GM21423 (cell line): Measurements from ENCODE around the gene NDUFA6.
A peak's percentile ranks its signal among the peaks of the same experiment; 100 is the strongest.
"Not testable (repeated sequence)": the region's sequence is repeated elsewhere in the genome, so short reads cannot be mapped to it uniquely, and the experiment has no call there.

Experiments
- ATAC-seq: cut with Tn5 transposase; IDR thresholded peaks from one replicate; pipeline ENCODE4 v1.9.1; 2021; ENCODE audit warnings: mild to moderate bottlenecking, moderate library complexity; ENCODE audit not compliant: unreplicated experiment

NDUFA6 gene

DNA sequence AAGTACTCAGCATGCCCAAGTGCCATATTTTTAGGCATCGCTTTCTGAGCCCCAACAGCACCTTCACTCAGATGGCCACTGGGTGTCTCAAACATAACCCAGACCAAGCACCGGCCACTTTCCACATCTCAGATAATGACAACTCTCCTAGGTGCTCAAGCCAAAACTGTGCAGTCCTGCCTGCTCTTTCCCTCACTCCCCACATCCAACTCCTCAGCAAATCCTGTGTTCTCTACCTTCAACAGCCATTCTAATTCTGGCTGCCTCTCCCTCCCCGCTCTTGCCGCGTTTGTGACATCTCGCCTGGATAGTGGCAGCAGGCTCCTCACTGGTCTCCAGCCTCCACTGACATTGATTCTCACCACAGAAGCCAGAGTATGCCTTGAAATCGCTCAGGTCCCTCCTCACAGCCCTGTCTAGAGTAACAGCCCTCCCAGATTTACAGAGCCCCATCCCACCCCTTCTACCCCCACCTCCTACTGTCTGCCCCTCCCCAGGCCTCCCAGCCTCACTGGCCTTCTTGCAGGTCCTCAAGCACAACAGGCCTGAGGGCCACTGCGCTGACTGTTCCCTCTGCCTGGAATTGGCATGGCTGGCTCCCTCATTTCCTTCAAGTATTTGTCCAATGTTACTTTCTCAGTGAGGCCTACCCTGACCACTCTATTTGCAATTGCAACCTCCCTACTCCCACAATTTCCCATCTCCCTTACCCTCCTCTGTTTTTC lies 17.8 kb downstream of the NDUFA6 start:
- no peak for ATAC-seq

GRCh38 chr22:42071508-42071907 lies 19.1 kb downstream of the NDUFA6 start:
- ATAC-seq: not testable (repeated sequence)

DNA sequence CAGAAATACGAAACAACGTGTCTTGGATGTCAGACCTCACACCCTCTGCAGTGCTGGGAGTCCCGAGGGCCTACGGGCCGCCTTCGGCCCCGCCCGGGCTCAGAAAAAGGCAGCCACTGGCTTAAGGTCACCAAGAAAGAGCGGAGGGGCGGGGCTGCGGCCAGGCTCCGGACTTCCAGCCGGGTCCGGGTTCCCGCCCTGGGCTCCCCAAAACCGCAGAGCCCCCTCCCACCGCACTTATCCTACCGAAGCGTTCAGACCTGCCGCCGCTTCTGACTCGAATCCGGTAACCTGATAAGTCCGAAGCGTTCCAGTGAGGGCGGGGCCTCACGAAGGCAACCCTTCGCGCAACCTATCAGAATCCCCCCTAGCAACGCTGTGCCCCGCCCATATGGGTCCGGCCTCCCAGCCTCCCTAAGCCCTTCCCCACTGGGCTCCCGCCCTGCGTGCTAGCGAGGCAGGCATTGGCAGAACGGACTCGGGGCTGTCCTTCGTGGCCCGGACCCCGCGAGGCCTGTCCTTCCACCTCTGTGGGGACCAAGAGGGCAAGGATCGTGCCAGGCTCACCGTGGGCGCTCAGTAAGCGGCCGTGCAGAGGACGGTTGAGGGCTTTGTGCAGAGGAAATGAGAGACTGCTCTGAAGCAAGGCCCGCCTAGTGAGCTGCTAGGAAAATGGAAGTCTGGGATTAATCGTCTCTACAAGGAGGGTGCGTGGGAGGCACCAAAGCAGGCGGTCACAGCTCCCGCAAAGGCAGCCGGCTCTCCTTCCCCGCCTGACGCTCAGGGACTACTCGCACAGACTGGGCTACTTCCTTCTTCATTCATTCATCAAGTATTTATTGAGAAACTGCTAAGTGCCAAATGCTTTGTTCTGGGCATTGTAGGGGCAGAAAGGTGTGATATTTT lies 19.8 kb downstream of the NDUFA6 start, which contains the start of gene NAGA:
NAGA (minus strand) TSS at position 296 of the 906 bp plus-strand sequence. CDS start 515 bp downstream, outside the sequence.
- peak; percentile 87 for ATAC-seq

DNA sequence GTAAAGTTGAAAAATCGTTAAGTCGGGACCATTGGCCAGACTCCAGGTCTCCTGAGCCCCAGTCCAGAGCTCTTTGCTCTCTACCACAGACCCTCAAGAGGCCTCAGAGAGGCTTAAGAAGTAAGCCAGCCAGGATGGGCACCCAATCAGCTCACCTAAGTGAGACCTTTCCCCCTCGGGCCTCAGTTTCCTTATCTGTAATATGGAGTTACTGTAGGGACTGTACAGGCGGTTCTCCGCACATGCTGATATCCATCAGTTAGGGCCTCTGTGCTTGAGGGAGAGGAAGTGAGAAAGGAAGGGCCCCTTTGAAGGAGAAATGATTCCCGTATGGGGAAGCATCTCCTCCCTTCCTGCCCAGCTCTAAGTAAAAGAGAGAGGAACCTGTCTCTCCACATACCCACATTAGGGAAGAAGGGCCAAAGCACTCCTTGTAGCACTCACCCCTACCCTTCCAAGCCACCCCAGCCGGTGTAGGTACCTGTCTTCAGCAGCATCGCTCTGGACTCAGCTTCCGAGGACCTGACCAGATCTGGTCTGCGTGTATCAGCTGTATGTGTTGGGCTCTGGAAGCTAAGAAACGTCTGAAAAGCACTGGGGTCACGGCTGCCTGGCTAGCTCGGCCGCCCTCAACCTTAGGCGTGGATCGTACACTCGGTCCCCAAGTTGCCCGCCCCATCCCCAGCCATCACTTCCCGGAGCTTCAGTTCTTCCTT lies 20.6 kb downstream of the NDUFA6 start:
- peak; percentile 4 for ATAC-seq

DNA sequence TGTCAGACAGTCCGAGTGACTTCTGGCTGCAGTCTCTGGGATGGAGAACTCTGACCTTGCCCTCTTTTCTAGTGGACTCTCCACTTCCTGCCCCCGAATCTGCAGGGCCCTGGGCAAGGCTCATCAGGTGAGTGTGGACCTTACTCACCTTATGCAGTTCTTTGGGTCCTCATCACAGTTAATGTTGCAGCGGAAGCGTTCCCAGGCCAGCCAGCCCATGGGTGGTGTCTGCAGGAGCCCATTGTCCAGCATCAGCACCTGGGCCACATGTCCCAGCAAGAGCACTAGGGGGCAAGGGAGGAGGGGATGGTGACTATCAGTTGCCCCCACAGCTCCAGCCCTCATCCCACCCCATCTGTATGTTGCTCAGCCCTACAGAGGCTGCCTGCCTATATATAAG lies 22.3 kb downstream of the NDUFA6 start:
- no peak for ATAC-seq

DNA sequence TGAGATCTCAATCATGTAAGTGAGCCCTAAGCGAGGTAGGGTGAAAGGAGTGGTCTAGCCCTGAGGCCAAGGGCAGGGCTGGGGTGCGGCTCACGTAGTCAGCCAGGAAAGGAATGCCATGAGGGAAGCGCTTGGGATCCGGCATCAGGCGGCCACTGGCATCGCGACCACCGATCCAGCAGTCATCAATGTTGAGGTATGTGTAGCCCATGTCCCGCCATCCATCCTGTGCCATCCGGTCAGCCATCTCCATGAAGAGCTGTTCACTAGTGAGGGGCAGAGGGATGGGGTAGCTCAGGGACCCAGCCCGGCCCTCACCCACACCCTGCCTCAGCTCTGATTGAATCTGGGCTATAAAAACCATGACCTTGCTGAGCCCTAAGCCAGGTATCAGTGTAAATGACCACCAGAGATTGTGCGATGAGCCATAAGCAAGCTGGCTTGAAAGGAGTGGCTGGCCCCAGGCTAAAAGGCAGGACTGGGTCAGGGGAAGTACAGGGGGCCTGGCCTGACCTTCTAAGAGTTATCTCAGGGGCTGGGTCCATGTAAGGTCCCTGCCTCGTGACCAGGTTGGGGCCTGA lies 22.8 kb downstream of the NDUFA6 start:
- no peak for ATAC-seq

DNA sequence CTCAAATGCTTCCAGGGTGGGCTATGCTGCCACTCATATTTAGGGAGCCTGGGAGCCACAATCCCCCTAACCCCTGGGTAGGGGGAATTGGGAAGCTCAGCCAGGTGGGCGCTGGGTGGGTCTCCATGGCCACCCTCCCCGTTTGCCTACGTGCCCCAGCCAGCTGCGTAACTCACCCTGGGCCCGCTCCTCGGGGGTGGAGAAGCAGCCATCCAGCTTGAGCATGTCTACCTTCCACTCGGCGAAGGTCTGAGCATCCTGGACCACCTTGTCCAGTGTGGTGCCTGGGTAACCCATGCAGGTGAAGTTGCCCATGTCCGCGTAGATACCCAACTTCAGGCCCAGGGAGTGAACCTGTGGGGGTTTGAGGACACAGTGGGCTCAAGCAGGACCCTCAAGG lies 23.6 kb downstream of the NDUFA6 start:
- no peak for ATAC-seq

DNA sequence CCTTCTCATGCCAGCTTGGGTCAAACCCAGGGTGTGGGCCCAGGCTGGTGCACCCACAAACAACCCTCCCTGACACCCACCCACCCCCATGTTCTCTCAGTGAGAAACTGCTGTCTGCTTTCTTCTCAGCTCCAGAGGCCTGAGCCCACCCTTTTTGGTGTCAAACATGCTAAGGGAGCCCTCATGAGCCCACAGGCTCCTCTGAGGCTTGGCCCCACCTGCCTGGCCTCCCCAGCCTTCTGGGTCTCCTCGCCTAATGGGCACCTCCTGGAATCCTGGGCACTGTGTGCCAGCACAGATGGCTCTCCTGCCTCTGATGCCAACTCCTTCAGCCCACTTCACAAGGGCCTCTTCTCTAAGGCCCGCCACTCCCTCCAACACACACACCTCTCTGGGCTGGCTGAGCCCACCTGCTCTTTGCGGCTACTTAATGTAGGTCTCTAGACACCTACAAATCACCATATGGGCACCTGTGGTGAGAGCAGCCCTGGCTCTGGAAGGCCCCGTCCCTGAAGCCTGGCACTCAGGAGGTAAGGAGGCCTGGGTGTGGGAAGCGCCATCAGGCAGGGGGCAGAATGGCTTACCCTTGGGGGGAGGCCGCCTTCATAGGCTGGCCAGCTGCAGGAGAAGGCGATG lies 24.3 kb downstream of the NDUFA6 start:
- ATAC-seq: no peak

GRCh38 chr22:42065438-42066125 lies 25.0 kb downstream of the NDUFA6 start:
- ATAC-seq: no peak

GRCh38 chr22:42064629-42065028 lies 25.9 kb downstream of the NDUFA6 start:
- no peak for ATAC-seq

DNA sequence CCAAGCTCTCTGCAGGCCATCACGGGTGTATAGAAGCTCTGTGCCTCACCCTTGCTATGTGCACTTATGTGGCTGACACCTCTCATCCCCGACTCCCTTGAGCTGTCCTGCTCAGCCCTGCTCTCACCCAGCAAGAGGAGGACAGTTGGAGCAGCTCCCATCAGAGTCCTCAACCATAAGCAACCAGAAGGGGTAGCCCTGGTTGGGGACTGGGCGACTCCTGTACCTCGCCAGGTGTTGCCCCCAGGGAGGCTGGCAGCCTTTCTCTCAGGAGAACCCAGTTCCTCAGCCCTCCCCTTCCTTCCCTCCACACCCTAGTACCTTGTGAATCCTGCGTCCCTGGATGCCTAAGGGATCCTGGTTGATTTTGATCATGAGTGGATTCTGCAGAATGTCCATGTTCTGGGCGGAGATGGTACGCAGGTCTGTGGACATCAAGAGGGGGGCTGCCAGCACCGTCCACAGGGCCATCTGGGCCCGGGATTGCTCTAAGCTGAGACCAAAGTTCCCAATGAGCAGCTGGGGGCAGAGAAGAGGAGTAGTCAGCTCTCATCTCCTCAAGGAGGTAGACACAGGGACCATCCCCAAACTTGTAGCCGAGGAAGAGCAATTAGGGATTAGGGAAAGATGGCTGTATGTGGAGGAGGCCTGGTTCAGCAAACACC lies 27.9 kb downstream of the NDUFA6 start:
- ATAC-seq: no peak

DNA sequence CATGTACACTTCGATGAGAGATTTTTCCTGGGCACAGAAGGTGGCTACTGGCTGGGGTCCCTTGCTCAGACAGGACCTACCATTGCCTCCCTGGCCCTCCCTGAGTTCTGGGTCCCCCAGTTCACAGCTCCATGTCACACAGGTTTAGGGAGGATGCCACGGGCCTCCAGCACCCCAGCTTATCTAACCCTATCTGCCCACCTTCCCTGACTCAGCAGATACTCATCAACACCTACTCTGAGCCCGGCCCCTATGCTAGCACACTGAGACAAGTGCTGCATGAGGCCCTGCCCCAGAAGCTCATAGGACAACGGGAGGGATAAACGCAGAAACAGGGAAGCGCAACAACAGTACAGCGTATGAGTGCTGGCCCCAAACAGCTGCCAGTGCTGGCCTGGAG lies 29.5 kb downstream of the NDUFA6 start:
- no peak for ATAC-seq

- no peak for ATAC-seq
Observed at GRCh38 chr22:42060489-42060888, 30.1 kb downstream of the NDUFA6 start.

DNA sequence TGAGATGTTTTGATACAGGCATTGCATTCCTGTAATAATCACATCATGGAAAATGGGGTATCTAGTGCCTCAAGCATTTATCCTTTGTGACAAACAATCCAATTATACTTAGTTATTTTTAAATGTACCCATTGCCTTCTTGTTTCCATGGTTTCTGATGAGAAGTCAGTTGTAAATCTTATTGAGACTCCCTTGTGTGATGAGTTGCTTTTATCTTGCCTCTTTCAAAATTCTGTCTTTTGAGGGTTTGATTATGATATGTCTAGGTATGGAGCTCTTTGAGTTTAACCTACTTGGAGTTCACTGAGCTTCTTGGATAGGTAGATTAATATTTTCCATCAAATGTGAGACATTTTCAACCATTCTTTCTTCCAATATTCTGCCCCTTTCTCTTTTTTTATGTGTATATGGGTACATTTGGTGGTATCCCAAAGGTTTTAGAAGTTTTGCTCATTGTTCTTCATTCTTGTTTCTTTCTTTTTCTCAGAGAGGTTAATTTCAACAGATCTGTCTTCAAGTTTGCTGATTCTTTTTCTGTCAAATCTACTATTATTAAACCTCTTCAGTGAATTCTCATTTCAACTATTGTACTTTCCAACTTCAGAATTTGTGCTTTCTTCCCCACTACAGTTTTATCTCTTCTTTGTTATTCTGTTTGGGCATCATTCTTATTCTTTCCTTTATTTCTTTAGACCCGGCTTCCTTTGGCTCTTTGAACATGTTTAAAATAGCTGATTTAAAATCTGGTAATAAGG lies 33.6 kb downstream of the NDUFA6 start:
- ATAC-seq: no peak

- ATAC-seq: no peak
Observed at GRCh38 chr22:42052765-42053164, 37.8 kb downstream of the NDUFA6 start.

- no peak for ATAC-seq
Observed at GRCh38 chr22:42050641-42051180, 39.9 kb downstream of the NDUFA6 start.

DNA sequence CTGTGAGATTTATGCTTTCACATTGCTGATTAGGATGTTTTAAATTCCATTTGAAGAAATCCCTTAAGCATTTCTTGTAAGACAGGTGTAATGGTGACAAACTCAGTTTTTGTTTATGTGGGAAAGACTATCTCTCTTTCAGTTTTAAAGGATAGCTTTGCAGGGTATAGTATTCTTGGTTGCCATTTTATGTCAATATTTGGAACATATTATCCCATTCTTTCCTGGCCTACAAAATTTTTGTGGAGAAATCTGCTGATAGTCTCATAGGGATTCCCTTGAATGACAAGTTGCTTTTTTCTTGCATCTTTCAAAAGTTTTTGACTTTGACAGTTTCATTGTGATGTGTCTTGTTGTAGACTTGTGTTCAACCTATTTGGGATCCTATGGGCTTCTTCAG lies 48.8 kb downstream of the NDUFA6 start:
- ATAC-seq: no peak

DNA sequence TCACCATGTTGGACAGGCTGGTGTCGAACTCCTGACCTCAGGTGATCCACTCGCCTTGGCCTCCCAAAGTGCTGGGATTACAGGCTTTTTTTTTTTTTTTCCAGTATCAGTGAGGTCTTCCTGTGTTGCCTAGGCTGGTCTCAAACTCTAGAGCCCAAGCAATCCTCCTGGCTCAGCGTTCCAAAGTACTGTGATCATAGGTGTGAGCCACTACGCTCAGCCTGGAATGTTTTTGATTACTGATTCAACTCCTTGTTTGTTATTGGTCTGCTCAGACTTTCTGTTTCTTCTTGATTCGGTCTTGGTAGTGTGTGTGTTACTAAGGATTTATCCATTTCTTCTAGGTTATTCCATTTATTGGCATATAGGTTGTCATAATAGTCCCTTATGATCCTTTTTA lies 51.3 kb downstream of the NDUFA6 start:
- ATAC-seq: no peak
